IMR-90 (cell line): Measurements from ENCODE around the gene FOXB1.

Source experiments
- CTCF ChIP-seq: conservative IDR thresholded peaks from 2 replicates; pipeline ENCODE4 v1.5.1; 2012; ENCODE audit warnings: mild to moderate bottlenecking, low read depth, low read length, improper control_type of control experiment
- RCOR1 ChIP-seq: IDR thresholded peaks from 2 replicates; pipeline ENCODE4 v1.6.1; 2012; ENCODE audit warnings: mild to moderate bottlenecking, low read length, improper control_type of control experiment; ENCODE audit not compliant: insufficient replicate concordance

GRCh38 chr15:59960318-59960717 is 43.8 kb upstream of the FOXB1 start:
- TF ChIP-seq CTCF (no peak), RCOR1 (no peak)
